GM19438 (cell line): Measurements from ENCODE around the gene FKBP5.
"Not testable (repeated sequence)": the region's sequence is repeated elsewhere in the genome, so short reads cannot be mapped to it uniquely, and the experiment has no call there.

Experiments
- ATAC-seq: cut with Tn5 transposase; IDR thresholded peaks from one replicate; pipeline ENCODE4 v1.9.1; 2021; ENCODE audit warnings: low read depth; ENCODE audit not compliant: unreplicated experiment

Gene FKBP5

DNA sequence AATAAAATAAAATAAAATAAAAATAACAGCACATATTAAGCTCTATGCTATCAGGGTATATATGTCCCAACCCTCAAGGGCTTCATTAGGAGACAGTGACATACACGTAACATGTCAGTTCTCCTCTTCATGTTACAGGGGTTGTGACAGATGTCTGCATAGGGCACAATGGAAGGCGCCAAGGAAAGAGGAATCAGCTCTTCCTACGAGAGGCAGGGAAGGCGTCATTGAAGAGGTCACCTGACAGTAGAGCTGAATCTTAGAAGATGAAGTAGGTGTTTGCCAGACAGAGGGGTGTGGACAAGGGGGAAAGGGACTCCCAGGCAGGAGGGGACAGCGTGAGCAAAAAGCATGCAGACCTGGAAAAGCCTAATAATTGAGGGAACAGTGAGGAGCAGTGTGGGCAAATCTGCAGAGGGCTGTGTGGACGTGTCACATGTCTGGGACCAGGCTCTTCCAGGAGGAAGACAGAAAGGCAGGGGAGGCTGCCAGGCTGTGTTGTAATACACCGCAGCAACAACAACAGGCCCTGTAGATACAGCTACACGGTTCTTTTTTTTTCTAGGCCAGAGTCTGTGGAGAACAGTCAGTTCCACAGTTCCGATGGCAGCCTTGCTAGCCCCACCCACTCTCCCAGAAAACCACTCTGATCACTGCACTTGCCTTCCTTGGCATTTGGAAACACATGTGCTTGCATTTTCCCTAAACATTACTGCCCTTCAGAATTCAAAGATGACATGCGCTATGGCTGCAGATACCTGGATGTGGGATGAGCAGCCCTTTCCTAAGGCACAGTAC is 2.5 kb upstream of the FKBP5 start:
- no peak for ATAC-seq

DNA sequence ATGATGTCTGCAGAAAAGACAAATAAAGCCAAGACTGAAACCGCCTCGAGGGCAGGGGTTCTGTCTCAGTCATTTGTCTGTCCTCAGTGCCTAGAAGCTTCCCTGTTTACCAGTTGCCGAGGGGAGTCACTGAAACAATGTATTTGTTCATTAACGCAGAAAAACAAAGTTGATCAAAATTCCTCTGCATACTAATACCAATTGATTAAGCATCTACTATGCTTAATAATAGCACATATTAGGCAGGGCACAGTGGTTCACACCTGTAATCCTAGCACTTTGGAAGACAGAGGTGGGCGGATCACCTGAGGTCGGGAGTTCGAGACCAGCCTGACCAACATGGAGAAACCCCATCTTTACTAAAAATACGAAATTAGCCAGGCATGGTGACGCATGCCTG is 1.8 kb upstream of the FKBP5 start:
- ATAC-seq: no peak

DNA sequence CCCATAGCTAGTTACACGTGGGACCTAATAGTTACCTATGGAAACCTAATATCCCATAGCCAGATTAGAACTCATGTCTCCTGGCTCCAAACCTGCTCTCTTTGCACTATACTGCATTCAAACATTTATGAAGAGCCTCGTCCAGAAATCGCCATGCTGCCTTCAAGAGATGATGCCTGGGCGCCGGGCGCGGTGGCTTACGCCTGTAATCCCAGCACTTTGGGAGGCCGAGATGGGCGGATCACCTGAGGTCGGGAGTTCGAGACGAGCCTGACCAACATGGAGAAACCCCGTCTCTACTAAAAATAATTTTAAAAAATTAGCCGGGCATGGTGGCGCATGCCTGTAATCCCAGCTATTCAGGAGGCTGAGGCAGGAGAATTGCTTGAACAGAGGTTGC is 1.3 kb upstream of the FKBP5 start:
- ATAC-seq: not testable (repeated sequence)

DNA sequence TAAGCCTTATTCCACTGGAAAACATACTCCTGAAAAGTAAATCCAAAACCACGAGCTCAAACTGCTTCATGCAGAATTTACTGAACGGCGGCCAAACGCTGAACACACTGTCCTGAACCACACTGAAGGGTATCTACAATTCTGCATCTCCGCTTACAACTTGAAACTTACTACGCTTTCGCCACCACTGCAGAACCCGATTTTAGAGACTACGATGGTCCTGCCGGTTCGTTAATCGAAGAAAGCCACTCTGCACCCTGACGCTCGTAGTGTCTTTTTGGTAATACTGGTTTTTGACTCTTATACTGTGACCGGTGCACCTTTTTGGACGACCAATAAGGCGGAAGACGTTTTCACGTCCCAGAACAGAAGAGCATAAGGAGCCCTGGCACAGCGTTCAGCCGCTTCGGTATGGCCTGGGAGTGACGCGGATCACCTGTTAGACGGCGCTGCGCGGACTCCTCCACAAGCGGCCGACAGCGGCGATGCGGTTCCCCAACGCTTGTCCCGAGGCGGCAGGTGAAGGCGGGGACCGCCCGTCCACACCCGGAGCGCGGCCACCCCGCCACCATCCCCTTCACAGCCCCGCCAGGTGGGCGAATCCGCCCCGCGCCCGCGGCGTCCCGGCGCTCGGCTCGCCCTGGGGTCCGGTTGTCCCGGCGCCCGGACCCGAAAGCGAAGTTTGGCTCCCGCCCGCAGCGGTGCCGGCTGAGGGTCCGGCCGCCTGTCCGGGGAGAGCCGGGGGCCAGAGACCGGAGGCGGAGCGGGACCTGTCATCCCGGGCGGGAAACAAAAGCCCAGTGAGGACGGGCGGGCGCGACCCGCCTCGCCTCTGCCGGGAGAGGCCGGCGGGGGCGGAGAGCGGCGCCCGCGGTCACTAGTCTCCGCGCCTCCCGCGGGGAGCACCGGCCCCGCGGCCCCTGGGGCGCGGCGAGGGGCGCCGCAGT is 784 bp downstream of the FKBP5 start:
- peak; percentile 42 for ATAC-seq

DNA sequence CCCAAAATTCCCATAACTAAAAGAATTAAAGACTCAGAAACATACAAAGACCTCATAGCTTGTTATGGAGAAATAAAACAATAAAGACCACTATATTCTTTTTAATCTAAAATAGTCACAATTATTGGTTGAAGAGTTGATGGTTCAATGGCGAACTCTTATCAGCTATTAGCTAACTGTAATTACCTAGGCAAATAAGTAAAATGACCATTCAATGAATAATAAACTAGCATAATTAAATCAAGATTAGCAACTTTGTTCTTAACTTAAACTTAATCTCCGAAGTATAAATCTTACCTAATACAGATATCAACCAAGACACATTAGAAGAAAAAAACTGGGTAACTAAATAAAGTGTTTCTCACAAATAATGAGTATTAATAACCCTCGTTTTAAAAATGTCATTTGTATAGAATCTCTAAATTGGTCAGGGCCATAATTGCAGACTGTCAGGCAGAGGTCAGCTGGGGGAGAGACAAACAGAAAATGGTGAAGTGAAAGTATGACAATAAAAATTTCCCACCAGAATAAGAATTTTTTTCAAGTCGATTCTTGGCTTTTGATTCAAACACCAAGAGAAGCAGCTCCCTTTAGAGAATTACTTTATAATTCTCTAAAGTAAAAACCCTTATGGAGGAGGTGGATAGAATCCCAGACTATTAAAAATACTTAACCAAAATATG is 1.7 kb downstream of the FKBP5 start:
- no peak for ATAC-seq

DNA sequence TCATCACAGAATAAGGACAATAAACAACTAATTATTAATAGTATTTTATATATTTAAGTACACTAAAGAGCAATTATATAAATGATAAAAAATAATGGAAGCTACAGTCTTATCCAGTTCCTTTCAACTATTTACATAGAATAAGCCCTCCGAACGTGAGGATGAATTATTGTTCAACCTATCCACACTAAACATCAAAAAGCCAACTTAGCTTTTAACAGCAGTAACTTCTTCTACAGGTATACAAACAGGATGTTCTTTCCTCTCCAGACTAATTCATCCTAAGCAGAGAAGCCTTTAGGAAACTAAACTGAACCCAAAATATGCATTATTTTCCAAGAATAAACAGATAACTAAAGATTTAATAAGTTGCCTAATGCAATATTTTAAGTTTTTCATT is 2.3 kb downstream of the FKBP5 start:
- ATAC-seq: no peak

DNA sequence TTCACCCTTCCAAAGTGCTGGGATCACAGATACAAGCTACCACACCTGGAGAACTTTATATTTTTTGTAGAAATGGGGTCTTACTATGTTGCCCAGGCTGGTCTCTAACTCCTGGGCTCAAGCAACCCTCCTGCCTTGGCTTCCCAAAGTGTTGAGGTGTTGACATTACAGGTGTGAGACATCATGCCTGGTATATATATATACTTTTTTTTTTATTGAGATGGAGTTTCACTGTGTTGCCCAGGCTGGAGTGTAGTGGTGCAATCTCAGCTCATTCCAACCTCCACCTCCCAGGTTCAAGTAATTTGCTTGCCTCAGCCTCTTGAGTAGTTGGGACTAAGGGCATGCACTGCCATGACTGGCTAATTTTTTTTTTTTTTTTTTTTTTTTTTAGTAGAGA is 5.4 kb downstream of the FKBP5 start:
- ATAC-seq: no peak

DNA sequence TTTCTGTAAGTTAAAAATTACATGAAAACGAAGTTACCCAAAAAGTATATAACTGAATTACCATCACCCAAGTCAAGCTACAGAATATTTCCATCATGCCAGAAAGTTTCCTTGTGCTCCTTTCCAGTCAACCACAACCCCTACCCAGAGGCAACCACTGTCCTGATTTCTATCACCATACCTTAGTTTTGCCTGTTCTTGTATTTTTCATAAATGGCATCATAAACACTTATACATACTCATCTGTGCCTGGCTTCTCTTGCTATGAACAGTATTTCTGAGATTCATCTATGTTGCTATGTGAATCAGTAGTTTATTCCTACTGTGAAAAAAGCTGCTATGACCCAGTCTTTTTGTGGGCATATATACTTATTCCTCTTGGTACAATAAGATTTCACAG is 7.4 kb downstream of the FKBP5 start:
- no peak for ATAC-seq

DNA sequence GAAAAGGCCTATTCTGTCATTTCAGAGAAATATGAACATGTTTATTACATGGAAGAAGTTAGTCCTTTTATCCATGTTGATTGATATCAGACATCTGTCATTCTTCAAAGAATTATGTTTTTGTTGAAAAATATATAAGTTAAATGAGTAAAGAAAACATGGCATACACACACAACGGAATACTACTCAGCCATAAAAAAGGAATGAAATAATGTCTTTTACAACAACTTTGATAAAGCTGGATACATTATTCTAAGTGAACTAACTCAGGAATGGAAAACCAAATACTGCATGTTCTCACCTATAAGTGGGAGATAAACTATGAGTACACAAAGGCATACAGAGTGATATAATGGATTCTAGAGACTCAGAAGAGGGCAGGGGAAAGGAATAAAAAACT is 9.3 kb downstream of the FKBP5 start:
- no peak for ATAC-seq

DNA sequence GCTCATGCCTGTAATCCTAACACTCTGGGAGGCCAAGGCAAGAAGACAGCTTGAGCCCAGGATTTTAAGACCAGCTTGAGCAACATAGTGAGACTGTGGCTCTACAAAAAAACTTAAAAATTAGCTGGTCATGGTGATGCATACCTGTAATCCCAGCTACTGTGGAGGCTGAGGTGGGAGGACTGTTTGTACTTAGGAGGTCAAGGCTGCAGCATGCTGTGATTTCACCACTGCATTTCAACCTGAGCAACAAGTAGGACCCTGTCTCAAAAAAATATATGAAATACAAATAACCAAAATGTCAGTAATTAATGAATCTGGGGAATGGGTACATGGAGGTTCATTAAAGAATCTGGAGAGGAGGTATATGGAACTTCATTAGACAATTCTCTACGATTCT is 9.9 kb downstream of the FKBP5 start:
- no peak for ATAC-seq

DNA sequence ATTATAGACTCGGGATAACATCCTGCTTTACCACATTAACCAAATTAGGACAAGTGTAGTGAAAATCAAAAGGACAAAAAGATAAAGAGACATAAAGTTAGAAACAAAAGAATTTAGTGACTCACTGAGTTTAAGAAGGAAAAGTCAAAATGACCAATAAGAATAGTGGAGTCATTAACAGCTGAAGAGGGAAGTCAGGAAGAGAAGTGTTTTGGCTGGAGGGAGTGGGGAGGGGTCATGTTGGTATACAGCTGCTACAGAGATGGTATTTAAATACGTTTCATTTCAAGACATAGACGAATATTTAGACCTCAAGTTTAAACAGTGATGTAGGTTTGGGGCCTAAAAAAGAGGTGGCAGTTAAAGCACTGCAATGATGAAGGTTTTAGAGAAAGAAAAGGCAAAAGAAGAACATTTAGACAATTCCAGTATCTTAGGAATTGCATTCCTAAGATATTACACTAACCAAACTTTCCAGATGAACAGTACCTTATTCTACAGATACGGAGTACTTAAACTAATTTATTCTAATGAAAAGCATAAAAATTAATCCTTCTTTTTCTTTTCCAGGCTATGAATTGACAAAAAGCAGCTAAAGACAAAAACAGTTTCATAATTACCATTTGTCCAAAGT is 10.6 kb downstream of the FKBP5 start:
- ATAC-seq: no peak

DNA sequence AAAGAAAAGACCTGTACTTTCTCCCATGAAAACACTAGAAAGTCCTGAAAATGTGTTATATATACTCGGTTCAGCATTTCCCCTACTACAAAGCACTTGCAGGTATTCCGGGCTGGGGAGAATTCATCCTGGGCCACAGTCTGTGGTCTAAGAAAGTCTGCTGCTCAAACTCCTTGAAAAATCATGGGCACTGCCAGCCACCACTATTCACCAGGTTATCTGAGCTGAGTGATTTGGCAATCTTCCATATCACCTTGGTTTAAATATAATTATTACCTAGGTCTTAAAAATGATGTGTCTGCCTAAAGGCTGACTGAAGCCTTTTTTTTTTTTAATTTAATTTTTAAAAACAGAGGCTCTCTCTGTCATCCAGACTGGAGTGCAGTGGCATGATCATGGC is 11.3 kb downstream of the FKBP5 start:
- ATAC-seq: no peak

DNA sequence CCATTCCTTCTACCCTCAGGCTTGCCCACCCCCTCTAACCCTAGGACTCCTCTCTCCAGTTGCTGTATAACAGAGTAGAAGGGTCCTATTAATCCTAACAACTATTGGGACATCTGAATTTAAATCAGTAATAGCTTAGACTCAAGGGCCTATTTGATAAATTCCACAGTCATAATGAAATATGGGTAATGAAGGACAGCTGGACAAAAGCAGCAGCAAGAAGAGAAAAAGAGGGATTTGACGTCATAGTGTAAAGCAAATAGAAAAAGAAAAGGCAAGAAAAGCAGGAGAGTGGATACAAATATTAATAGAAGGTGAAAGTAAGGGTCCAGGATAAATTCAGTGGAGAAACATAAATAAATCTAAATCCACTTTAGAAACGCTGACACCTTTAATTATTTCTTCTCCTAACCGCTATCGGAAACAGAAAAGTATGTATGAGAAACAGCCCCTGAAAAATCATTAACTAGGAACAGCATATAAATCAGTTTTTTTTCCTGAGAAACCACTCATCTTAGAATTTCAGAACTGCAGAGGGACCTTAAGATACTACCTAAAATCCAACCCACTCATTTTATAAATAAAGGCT is 12.8 kb downstream of the FKBP5 start:
- ATAC-seq: no peak

DNA sequence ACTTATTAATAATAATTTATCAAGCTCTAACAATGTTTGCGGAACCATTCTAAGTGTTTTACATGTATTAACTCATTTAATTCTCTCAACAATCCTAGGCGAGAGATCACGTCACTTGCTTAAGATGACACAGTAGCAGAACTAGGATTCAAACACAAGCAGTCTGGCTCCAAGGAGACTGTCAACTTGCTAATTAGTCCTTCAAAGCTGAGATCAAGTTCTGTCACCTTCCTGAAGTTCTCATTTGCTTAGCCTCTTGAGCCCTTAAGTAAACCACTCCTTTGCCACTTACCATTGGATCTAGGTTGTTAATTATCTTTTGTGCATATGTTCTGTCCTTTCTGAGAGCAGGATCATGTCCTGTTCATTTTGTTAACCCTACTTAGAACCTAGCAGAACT is 14.1 kb downstream of the FKBP5 start:
- ATAC-seq: no peak

DNA sequence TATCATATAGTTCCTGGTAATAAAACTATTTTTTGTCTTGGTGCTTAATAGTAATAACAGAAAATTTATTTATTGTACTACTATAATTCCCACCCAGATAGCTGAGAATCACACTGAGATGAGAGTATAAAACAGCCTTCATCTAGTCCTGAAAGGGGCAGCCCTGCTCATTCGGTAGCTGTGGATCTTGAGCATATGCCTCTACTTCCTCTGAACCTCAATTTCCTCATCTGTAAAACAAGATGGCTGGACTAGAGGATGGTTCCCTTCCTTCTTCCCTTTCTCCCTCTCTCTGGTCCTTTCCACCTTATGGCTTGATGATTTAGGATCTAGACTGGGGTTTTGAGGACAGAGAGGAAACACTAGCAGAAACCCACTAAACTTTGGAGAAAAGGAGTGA is 15.0 kb downstream of the FKBP5 start:
- no peak for ATAC-seq

DNA sequence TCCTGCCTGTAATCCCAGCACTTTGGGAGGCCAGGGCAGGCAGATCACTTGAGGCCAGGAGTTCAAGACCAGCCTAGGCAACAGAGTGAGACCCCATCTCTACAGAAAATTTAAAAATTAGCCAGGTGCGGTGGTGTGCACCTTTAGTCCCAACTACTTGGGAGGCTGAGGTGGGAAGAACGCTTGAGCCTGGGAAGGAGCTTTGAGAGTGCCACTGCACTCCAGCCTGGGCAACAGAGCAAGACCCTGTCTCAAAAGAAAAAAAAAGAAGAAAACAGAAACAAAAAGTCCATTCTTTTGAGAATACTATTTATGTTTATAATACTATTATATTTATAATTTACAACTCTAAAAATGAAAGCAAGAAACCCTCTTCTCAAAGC is 15.4 kb downstream of the FKBP5 start:
- not testable (repeated sequence) for ATAC-seq

DNA sequence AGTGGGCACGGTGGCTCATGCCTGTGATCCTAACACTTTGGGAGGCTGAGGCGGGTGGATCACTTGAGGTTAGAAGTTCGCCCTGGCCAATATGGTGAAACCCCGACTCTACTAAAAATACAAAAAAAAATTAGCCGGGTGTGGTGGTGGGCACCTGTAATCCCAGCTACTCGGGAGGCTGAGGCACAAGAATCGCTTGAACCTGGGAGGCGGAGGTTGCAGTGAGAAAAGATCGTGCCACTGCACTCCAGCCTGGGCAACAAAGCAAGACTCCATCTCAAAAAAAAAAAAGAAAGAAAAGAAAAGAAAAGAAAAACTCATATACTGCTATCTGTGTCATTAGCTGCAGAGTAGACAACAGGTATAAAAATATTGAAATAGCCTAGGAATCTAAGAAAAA is 18.3 kb downstream of the FKBP5 start:
- not testable (repeated sequence) for ATAC-seq

DNA sequence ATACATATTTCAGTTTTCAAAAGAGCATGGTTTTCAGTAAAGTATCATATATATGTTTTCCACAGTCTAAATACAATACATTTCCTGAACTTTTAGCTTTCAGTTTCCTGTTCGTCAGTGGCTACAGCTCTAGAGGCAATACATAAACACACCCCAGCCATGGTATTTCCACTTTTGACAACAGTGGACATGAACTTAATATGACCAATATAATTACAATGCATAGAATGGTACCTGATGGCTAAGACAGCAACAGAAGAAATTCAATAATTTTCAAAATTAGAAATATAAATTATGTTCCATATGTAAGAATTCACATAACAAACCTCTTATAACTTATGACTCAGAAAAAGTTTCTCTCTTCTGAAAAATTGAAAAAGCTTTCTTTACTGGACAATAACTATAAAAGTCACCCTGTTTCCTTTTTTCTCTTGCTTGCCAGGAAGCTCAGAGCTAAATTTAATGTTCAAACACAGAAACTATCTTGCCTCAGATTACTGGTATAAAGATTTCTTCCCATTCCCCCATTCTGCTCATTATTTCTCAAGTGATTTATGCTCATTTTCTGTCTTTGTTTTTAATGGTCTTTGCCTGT is 19.2 kb downstream of the FKBP5 start:
- ATAC-seq: no peak

DNA sequence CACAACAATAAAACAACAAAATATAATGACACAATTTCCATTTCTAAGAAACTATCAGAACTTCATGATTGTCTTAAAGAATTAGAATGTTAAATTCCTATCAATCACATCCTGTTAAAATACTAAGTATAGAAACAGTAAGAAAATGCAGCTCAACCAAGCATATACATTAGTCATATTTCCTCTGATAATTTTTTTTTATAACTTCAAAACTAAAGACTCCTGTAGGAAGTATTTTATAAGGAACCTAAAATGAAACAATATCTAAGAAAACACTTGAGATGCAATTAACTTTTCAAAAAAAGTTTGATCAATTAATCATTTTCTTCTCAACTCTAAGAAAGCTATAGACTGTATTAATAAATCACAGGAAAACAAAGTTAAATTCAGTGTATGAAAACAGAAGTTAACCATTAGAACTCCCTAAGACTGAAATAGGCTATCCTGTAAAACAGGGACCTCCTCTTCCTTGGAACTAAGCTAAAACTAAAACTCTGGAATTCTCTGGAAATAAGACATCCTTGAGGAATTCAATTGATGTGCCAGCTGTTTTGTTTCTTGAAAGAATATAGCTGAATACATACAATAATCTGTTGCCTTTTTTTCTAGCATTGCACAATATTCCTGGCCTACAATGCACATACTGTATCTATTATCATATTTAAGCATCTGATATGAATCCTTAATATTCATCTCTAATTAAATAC is 19.8 kb downstream of the FKBP5 start:
- no peak for ATAC-seq
